A549 (cell line): ENCODE results near the gene DDX56. TPM values are rescaled to one million over a fixed set of nuclear protein-coding genes. Genes with fewer than 3 reads are reported as not detected.
"Not testable (repeated sequence)": the region's sequence is repeated elsewhere in the genome, so short reads cannot be mapped to it uniquely, and the experiment has no call there.

Experiments
- ATAC-seq, 2 experiments: fragments of 200-7000 bp in 1 of 2; fragments of >200 bp in 1 of 2; cut with Nextera tagmentation in 1 of 2; cut with Tn5 transposase in 1 of 2; 3 replicates each; pipeline versions ENCODE4 v1.8.0 to v1.9.1; 2018 to 2020; ENCODE audit warnings: mild to moderate bottlenecking in 1 of 2, moderate library complexity in 1 of 2
- CTCF ChIA-PET: fragments of 300-600 bp; sonication (Branson Sonifier 250); formaldehyde crosslinking; extraction: SDS; loops from one replicate; lab custom pipeline; 2021; ENCODE audit warnings: antibody characterized with exemption, inconsistent platforms; lab: Yijun Ruan, JAX
- POLR2A ChIA-PET: fragments of 350-600 bp; formaldehyde crosslinking; extraction: SDS; loops from one replicate; lab custom pipeline; 2021; ENCODE audit warnings: antibody characterized with exemption, inconsistent platforms; lab: Yijun Ruan, JAX
- DNase-seq, 2 experiments: peaks; one replicate each; pipeline versions ENCODE4 v3.0.0 to v3.0.0-alpha.2; 2011 to 2016; ENCODE audit warnings: low read depth in 1 of 2, low spot score in 1 of 2
- FAIRE-seq: peaks from 2 replicates; lab custom pipeline; 2011; peaks lifted over from hg19 to GRCh38; lab: Jason Lieb, UNC
- H3K27ac ChIP-seq, 2 experiments: fragments of >200 bp; sonication (Bioruptor Twin); formaldehyde crosslinking; 3 replicates each; pipeline ENCODE4 v1.5.1; 2016 to 2017
- H3K4me1 ChIP-seq: fragments of >200 bp; sonication (Bioruptor Twin); formaldehyde crosslinking; 3 replicates; pipeline ENCODE4 v1.6.1; 2016
- H3K4me2 ChIP-seq: fragments of >200 bp; sonication (Bioruptor Twin); formaldehyde crosslinking; 3 replicates; pipeline ENCODE4 v1.6.1; 2016
- H3K4me3 ChIP-seq: fragments of >200 bp; sonication (Bioruptor Twin); formaldehyde crosslinking; 3 replicates; pipeline ENCODE4 v1.5.1; 2016
- H3K9me3 ChIP-seq: fragments of >200 bp; sonication (Bioruptor Twin); formaldehyde crosslinking; 3 replicates; pipeline ENCODE4 v1.6.1; 2016
- BCL3 ChIP-seq: fragments of >200 bp; sonication (Bioruptor Twin); formaldehyde crosslinking; IDR thresholded peaks from 3 replicates; pipeline ENCODE4 v1.6.1; 2016
- CBX2 ChIP-seq: fragments of 200-600 bp; sonication (generic); IDR thresholded peaks from 2 replicates; pipeline ENCODE4 v1.6.1; 2016; ENCODE audit warnings: low read depth, mild to moderate bottlenecking, borderline replicate concordance
- CEBPB ChIP-seq, 2 experiments: fragments of >200 bp in 1 of 2; sonication (Bioruptor Twin) in 1 of 2; formaldehyde crosslinking in 1 of 2; IDR thresholded peaks; 2 replicates each; pipeline ENCODE4 v1.6.1; 2012 to 2016
- CTCF ChIP-seq: fragments of >200 bp; sonication (Bioruptor Twin); formaldehyde crosslinking; IDR thresholded peaks from 3 replicates; pipeline ENCODE4 v1.5.1; 2016
- E2F6 ChIP-seq: IDR thresholded peaks from 2 replicates; pipeline ENCODE4 v1.6.1; 2012; ENCODE audit warnings: low read depth, borderline replicate concordance
- EHMT2 ChIP-seq: fragments of 200-600 bp; sonication (generic); IDR thresholded peaks from 2 replicates; pipeline ENCODE4 v1.6.1; 2016; ENCODE audit warnings: antibody characterized with exemption, low read depth, mild to moderate bottlenecking, moderate library complexity
- EP300 ChIP-seq, 2 experiments: fragments of >200 bp; sonication (Bioruptor Twin); formaldehyde crosslinking; IDR thresholded peaks; 2 replicates in 1 of 2; 3 replicates in 1 of 2; pipeline ENCODE4 v1.6.1; 2016 to 2017
- FOSL2 ChIP-seq, 2 experiments: fragments of 450-650 bp in 1 of 2; fragments of >200 bp in 1 of 2; sonication (Bioruptor Twin) in 1 of 2; formaldehyde crosslinking; IDR thresholded peaks; 2 replicates each; pipeline versions ENCODE4 v1.5.0 to v1.6.1; 2016 to 2020; ENCODE audit warnings: mild to moderate bottlenecking in 1 of 2, moderate library complexity in 1 of 2
- GATA3 ChIP-seq: IDR thresholded peaks from 2 replicates; pipeline ENCODE4 v1.6.1; 2012; ENCODE audit warnings: borderline replicate concordance
- HES2 ChIP-seq: fragments of >200 bp; sonication (Bioruptor Twin); formaldehyde crosslinking; IDR thresholded peaks from 2 replicates; pipeline ENCODE4 v1.6.1; 2016
- HMGXB4 ChIP-seq: fragments of 250-450 bp; sonication (Bioruptor Pico); IDR thresholded peaks from 2 replicates; pipeline ENCODE4 v1.5.0; 2021; ENCODE audit warnings: mild to moderate bottlenecking, moderate library complexity, borderline replicate concordance
- HOXA7 ChIP-seq: fragments of 250-450 bp; sonication (Bioruptor Pico); IDR thresholded peaks from 2 replicates; pipeline ENCODE4 v1.5.0; 2020; ENCODE audit warnings: mild to moderate bottlenecking, moderate library complexity
- JUN ChIP-seq, 2 experiments: fragments of >200 bp; sonication (Bioruptor Twin); formaldehyde crosslinking; IDR thresholded peaks; 2 replicates in 1 of 2; 3 replicates in 1 of 2; pipeline ENCODE4 v1.6.1; 2016 to 2017
- JUNB ChIP-seq: fragments of >200 bp; sonication (Bioruptor Twin); formaldehyde crosslinking; IDR thresholded peaks from 2 replicates; pipeline ENCODE4 v1.6.1; 2016
- KDM1A ChIP-seq: fragments of 200-600 bp; sonication (generic); IDR thresholded peaks from 2 replicates; pipeline ENCODE4 v1.6.1; 2016; ENCODE audit warnings: low read depth, mild to moderate bottlenecking
- KDM5A ChIP-seq: fragments of 200-600 bp; sonication (generic); IDR thresholded peaks from 2 replicates; pipeline ENCODE4 v1.6.1; 2016; ENCODE audit warnings: antibody characterized with exemption, mild to moderate bottlenecking
- MAFK ChIP-seq: fragments of 450-650 bp; IDR thresholded peaks from 2 replicates; pipeline ENCODE4 v1.6.1; 2014; ENCODE audit not compliant: partially characterized antibody
- MAZ ChIP-seq: fragments of 150-350 bp; IDR thresholded peaks from 2 replicates; pipeline ENCODE4 v1.6.1; 2014; ENCODE audit warnings: antibody characterized with exemption, low read depth, low read length, borderline replicate concordance
- NPAS2 ChIP-seq: fragments of 250-450 bp; sonication (Bioruptor Pico); IDR thresholded peaks from 2 replicates; pipeline ENCODE4 v1.8.0; 2022; ENCODE audit warnings: mild to moderate bottlenecking, moderate library complexity, borderline replicate concordance
- NR3C1 ChIP-seq: fragments of >200 bp; sonication (Bioruptor Twin); formaldehyde crosslinking; IDR thresholded peaks from 3 replicates; pipeline ENCODE4 v1.6.1; 2017
- PHF8 ChIP-seq: fragments of 200-600 bp; sonication (generic); IDR thresholded peaks from 2 replicates; pipeline ENCODE4 v1.6.1; 2016; ENCODE audit warnings: low read depth, mild to moderate bottlenecking, antibody characterized with exemption, moderate library complexity, borderline replicate concordance
- POLR2A ChIP-seq: IDR thresholded peaks from 2 replicates; pipeline ENCODE4 v1.6.1; 2012; ENCODE audit warnings: mild to moderate bottlenecking, low read length
- RARB ChIP-seq: fragments of 250-450 bp; sonication (Bioruptor Pico); IDR thresholded peaks from 2 replicates; pipeline ENCODE4 v1.8.0; 2021; ENCODE audit warnings: mild to moderate bottlenecking, moderate library complexity
- RCOR1 ChIP-seq: fragments of 150-350 bp; IDR thresholded peaks from 2 replicates; pipeline ENCODE4 v1.6.1; 2014; ENCODE audit warnings: antibody characterized with exemption, low read length, low read depth
- RFX5 ChIP-seq: fragments of 450-650 bp; IDR thresholded peaks from 2 replicates; pipeline ENCODE4 v1.7.1; 2014; ENCODE audit warnings: antibody characterized with exemption, mild to moderate bottlenecking, moderate library complexity
- SREBF2 ChIP-seq: fragments of 450-650 bp; IDR thresholded peaks from 2 replicates; pipeline ENCODE4 v1.6.1; 2014; ENCODE audit warnings: mild to moderate bottlenecking, moderate library complexity
- USF2 ChIP-seq: fragments of 450-650 bp; IDR thresholded peaks from 2 replicates; pipeline ENCODE4 v1.6.1; 2014; ENCODE audit warnings: antibody characterized with exemption
- ZC3H11A ChIP-seq: fragments of 450-650 bp; IDR thresholded peaks from 2 replicates; pipeline ENCODE4 v1.6.1; 2014; ENCODE audit warnings: antibody characterized with exemption, mild to moderate bottlenecking
- ZNF302 ChIP-seq: fragments of 250-450 bp; sonication (Bioruptor Pico); IDR thresholded peaks from 2 replicates; pipeline ENCODE4 v1.9.0; 2021; ENCODE audit warnings: inconsistent platforms, mild to moderate bottlenecking, moderate library complexity
- WGBS: methylation state at CpG from one replicate; pipeline ENCODE4 v1.1.6; 2017; ENCODE audit errors: missing lambda C conversion rate; 5-methylcytosine and 5-hydroxymethylcytosine counted together
- polyA plus RNA-seq, 4 experiments: library from polyadenylated mRNA; depleted of rRNA in 3 of 4; stranded (reverse); fragments of >200 nt; fragmentation: RNase III in 1 of 4; extraction: RNeasy Plus Mini Kit Qiagen cat#74134 plus additional on column Dnase treatment in 1 of 4; gene quantifications; 2 replicates in 3 of 4; 3 replicates in 1 of 4; pipeline ENCODE4 v1.2.3, GENCODE V29; 2011 to 2017

The DDX56 gene
- polyA plus RNA-seq, 2 of the 4 experiments (the other 2 are of a cell fraction), result 96.1 to 97.7 TPM

- 21% methylated on average over 1 of the region's 1 CpG for WGBS
- DNase-seq (no peak), ATAC-seq (no peak), FAIRE-seq (no peak)
- CTCF ChIA-PET, result interaction anchor here (1.0 to 1.8 kb wide), 4 partner anchors 14 to 534 kb away, joined by 3 to 5 read pairs (median 5); no protein-coding TSS in a partner anchor
- H3K9me3 ChIP-seq, result no peaks in the 10 kb centered on the region
- no peak overlapping the region for H3K4me2 ChIP-seq
- POLR2A ChIA-PET, result no interaction called here
- peaks cover 9% of the 10 kb centered on the region; the same call in 2 of the 3 replicates for H3K4me1 ChIP-seq
- TF ChIP-seq HOXA7 (CRISPR knock-in tag) (no peak), ZC3H11A (no peak), RCOR1 (no peak), KDM5A (no peak), HMGXB4 (CRISPR knock-in tag) (no peak), JUN (IDR thresholded peaks at IDR 0.05) (no peak), POLR2A (no peak), KDM1A (no peak), MAZ (no peak), RFX5 (no peak), CTCF (no peak), GATA3 (no peak), BCL3 (no peak), JUNB (no peak), RARB (no peak), CEBPB (IDR thresholded peaks at IDR 0.05) (no peak)
- H3K27ac ChIP-seq, result no peak overlapping the region
- no peak overlapping the region for H3K4me3 ChIP-seq
These were observed 28.8 kb upstream of the DDX56 start for GRCh38 chr7:44602576-44602910.

GRCh38 chr7:44599222-44599621, 25.5 kb upstream of the DDX56 start:
- Histone ChIP-seq H3K4me2 (no peak overlapping the region), H3K9me3 (no peaks in the 10 kb centered on the region), H3K4me1 (no peaks in the 10 kb centered on the region), H3K4me3 (no peak overlapping the region), H3K27ac (no peak overlapping the region)
- CTCF ChIA-PET, result interaction anchor here (0.9 to 1.6 kb wide), 2 partner anchors 13 to 358 kb away, joined by 4 to 7 read pairs; no protein-coding TSS in a partner anchor
- no peak for ATAC-seq
- FAIRE-seq, result no peak
- no peak for DNase-seq
- POLR2A ChIA-PET, result interaction anchor here (1.0 kb wide), 1 partner anchor 25 kb away, joined by 3 read pairs; the partner anchor contains the start of gene DDX56
- 24% methylated on average over 3 of the region's 3 CpGs for WGBS
- TF ChIP-seq EP300 (IDR thresholded peaks at IDR 0.05) (no peak), RFX5 (no peak), ZNF302 (CRISPR knock-in tag) (no peak), KDM5A (no peak), PHF8 (no peak), HES2 (no peak), SREBF2 (no peak), CBX2 (no peak), EHMT2 (no peak), MAFK (no peak), NPAS2 (no peak), USF2 (no peak), RCOR1 (no peak), JUN (IDR thresholded peaks at IDR 0.05) (no peak), POLR2A (no peak), E2F6 (no peak), NR3C1 (no peak), ZC3H11A (no peak), FOSL2 (IDR thresholded peaks at IDR 0.05) (no peak), FOSL2 (CRISPR knock-in tag; IDR thresholded peaks at IDR 0.05) (no peak)

- H3K4me3 ChIP-seq, H3K27ac ChIP-seq, FAIRE-seq, H3K4me2 ChIP-seq, DNase-seq, H3K9me3 ChIP-seq, H3K4me1 ChIP-seq, POLR2A ChIA-PET, ATAC-seq: not testable (repeated sequence)
- CTCF ChIA-PET, result interaction anchor here (0.9 kb wide), 1 partner anchor 9 kb away, joined by 4 read pairs; no protein-coding TSS in a partner anchor
- WGBS, result 75% methylated on average over 8 of the region's 8 CpGs
These were observed 23.5 kb upstream of the DDX56 start for GRCh38 chr7:44597181-44597580.
